CD4-positive, alpha-beta T cell treated with Interleukin-1 beta for 1 hour (primary cell): ENCODE results near the gene BCAS1.

Experiments
- DNase-seq, 2 donors: peaks; one replicate each; pipeline ENCODE4 v3.0.0-alpha.2; 2020 to 2022

The BCAS1 gene

GRCh38 chr20:54070187-54070987 lies at the start of gene BCAS1:
Gene BCAS1 (minus strand): TSS chr20:54070594. CDS start chr20:54058718, 11,876 bp downstream.
- DNase-seq = no peak

- no peak for DNase-seq
Observed at GRCh38 chr20:54119744-54120143, 49.4 kb upstream of the BCAS1 start.

DNA sequence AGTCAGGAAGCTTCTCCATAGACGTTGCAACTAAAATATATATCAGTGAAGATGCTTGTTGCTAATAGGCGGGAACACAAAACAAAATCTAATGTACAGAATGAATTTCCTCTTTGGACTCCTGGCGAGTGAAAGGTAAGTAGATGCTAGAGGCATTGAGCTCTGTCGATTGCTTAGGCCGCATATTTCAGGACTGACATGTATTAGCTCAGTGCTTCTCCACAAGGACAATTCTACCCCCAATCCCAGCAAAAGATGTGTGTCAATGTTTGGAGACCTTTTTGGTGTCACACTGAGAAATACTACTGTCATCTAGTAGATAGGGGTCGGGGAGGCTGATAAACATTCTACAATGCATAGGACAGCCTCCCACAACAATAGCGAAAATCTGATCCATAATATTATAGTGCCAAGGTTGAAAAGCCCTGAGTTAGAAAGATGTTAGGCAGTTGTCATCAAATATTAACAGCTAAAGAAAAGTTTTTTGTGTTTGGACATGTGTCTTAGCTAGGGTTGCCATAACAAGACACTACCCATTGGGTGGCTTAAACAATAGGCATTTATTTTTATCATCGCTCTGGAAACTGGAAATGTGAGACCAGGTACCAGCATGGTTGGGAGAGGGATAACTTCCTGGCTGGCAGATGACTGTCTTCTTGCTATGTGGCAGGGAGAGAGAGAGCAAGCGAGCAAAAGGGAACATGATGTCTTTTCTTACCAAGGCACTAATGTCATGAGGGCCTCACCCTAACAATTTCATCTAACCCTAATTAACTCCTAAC lies 48.0 kb upstream of the BCAS1 start:
- no peak for DNase-seq

DNA sequence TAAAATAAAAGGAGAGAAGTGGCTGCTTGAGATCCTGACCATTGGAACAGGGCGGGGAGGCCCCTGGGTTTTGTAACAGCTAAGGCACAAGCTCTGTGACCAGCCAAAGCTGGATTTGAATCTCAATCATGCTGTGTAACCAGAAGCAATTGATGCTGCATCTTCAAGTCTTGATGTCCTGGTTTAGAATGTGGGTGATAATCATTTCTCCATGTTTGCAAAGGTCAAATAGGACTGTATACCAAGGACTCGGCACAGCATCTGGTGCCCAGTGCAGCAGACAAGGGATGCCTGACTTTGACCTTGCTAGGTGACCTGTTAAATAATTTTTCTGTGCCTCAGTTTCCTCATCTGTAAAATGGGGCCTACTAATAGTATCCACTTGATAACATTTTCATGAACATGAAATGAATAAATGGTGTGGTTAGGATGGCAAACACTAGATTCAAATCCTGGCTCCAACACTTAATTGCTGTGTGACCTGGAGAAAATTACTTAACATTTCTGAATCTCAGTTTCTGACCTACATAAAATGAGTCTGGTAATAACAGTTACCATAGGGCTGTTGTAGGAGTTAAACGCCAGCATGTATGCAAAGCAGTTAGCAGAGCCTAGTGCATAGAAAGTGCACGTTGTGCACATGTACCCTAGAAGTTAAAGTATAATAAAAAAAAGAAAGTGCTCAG lies 46.3 kb upstream of the BCAS1 start:
- no peak for DNase-seq

DNA sequence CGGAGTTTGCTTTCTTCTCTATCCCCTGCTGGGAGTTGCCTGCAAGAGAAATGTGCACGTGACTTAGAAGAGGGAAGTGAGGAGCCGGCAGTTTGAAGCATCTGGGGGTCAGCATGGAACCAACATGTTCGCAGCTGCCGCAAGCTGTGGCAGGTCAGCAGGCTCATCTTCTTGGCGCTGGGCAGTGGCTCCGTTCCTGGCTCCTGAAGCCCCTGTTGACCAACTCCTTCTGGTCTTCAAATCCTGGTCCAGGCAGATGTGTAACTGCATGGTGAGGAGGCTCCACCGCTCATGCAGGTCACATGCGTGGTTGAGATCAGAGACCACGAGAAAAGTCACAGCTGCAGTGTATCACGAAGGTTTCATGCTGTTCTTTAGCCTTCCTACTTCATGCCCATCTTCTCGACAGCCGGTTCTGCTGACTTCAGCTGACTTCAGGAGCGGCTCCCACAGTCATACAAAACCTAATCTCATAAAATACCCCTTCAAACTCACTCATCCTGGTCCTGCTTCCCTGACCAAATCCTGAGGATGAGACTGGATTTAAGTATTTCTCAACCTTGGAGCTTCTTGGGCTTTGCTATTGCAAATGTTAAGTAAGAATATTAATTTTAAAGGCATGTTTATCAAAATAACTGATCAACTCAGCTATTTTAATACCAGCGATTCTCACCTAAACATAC lies 44.9 kb upstream of the BCAS1 start:
- DNase-seq = peak in 1 of 2 donors; percentile 11

GRCh38 chr20:54114109-54114508 lies 43.7 kb upstream of the BCAS1 start:
- no peak for DNase-seq

DNA sequence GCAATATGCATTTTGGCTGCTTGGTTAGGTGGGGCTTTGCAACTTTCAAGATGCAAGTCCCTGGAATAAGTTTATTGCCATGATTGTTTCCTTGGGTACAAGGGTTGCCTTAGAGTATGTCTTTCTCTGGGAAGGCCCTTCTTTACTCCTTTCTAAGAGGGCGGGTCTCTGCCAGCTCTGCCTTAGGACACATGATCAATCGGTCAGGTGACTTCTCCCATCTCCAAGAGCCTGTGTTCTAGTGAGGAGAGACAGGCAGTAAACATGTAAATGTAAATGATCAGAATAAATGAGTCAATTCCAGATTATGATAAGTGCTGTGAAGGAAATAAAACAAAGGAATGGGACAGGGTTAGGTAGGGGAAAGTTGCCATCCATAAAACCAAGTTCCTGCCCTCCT lies 43.2 kb upstream of the BCAS1 start:
- no peak for DNase-seq

GRCh38 chr20:54112221-54112884 lies 42.0 kb upstream of the BCAS1 start:
- no peak for DNase-seq

- no peak for DNase-seq
Observed at GRCh38 chr20:54111460-54111859, 41.1 kb upstream of the BCAS1 start.

GRCh38 chr20:54110457-54110856 lies 40.1 kb upstream of the BCAS1 start:
- DNase-seq = no peak

DNA sequence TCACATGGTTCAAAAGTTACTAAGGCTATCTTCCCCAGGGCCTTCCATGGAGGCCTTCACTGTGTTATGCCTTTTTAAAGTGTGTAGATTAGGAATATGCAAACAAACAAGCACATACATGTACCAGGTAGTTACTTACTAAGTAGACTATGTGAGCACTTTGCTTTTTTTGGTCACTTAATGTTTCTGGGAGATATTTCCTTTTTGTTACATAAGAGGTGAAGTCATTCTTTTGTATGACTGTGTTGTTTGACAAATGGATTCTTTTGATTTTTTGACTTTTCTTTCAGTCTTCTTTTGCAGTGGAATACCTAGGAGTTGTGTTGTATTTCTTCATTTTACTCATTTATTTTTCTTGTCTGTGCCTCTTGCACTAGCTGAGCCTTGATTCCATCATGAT lies 39.6 kb upstream of the BCAS1 start:
- DNase-seq = no peak

GRCh38 chr20:54108817-54109216 lies 38.4 kb upstream of the BCAS1 start:
- DNase-seq = no peak

DNA sequence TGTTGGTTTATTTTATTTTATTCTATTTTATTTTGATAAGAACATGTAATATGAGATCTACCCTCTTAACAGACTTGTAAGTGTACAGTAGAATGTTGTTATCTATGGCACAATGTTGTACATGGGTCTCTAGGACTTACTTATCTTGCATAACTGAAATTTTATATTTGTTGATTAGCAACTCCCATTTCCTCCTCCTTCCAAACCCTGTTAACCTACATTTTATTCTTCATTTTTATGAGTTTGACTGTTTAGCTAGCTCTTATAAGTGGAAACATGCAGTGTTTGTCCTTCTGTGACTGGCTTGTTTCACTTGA lies 37.9 kb upstream of the BCAS1 start:
- no peak for DNase-seq

- DNase-seq = no peak
Observed at GRCh38 chr20:54107600-54108325, 37.4 kb upstream of the BCAS1 start.

GRCh38 chr20:54107181-54107580 lies 36.8 kb upstream of the BCAS1 start:
- no peak for DNase-seq

- DNase-seq = no peak
Observed at GRCh38 chr20:54106162-54106561, 35.8 kb upstream of the BCAS1 start.

DNA sequence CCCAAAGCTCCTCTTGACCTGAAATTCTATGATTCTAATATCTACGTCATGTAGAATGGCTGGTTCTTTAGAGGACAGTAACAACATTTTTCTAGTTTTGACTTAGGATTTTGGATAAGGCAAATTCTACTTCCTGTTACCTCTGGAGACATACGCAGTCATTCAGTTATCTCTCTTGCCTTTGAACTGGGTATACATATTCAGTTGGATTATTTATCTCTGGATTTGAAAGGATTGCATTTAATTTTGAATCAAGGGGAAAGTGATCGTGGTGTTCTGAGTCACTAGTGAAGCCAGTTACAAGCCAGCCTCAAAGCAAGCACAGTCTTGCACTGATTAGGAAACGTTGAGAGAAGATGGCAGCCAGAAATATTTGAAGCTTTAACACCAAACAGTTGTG lies 35.3 kb upstream of the BCAS1 start:
- no peak for DNase-seq

DNA sequence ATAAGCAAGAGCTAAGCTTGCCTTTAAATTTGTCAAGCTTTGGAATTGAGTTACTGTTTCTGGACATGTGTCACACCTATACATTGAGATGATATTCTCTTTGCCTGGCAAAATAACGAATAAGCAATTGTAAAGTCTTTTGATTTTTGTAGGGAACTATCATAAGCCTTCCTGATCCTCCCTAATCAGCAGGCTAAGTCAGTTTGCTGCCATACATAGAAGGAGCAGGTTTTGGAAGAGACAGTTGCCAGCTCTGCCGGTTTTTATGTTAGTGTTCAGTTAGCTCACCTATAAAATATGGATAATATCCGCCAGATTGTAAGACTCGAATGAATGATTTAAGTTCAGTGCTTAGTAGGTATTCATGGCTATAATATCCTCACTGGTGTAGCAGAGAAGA lies 34.4 kb upstream of the BCAS1 start:
- DNase-seq = no peak

DNA sequence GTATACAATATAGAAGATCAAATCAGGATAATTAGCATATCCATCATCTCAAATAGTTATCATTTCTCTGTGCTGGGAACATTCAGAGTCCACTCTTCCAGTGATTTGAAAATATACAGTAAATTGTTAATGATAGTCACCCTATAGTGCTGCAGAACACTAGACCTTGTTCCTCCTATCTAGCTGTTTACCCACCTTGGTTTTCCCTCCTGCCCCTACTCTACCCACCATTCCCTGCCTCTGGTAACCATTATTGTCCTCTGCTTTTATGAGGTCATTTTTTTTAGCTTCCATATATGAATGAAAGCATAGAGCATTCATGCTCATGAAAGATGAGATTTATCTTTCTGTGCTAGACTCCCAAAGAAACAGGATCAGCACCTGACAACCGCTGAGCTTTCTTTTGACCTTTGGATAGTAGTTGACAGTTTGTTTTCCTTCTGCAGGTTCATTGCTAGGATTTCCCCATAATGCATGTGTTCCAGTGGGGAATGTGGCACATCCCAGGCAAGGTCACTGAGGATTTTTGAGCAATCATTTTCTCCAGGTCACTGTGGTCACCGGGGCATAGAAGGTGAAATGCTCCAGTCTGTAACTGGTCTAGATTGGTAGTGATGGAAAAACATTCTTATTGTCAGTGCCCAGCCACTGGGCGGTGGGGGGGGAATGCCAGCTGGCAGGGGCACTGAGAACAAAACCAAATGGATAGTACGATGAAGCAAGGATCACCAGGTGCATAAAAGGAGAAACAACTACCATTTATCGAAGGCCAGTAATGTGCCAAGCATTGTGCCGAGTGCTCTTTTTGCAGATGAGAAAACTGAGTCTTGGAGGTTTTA lies 33.6 kb upstream of the BCAS1 start:
- DNase-seq = no peak

GRCh38 chr20:54103067-54103761 lies 32.8 kb upstream of the BCAS1 start:
- DNase-seq = peak; percentile 62 to 65
